Measurements from ENCODE around the gene LCN12. TPM values are rescaled to one million over a fixed set of nuclear protein-coding genes. Genes with fewer than 3 reads are reported as not detected.

Gene LCN12
- total and polyA plus RNA-seq, 12 donors: 0.74 to 17.9 (median 6.8) TPM

DNA sequence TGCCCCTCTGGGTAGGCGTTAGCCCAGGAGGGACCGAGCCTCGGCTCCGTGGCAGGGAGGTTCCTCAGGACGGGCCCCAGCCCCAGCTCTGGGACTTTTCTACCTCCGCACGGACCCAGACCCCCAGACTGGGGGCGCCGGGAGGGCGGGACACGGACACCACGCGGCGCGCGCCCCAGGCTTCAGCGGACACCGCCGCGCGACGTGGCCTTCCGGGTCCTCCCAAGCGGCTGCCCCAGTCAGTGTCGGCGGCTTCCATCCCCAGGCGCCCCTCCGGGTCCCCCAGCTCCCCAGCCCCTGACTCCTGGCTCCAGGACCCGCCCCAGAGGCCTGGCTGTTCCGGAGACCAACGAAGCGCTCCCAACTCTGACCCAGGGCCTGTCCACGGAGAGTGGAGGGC lies 33.8 kb downstream of the LCN12 start:
- H3K36me3 ChIP-seq: no peaks in the 10 kb centered on the region
- ATAC-seq (no peak), DNase-seq (peak in 1 of 2 donors; percentile 15)
- no peak overlapping the region for H3K27ac ChIP-seq
- peak overlapping the region in 2 of 10 donors; percentile 14 to 15 for H3K4me3 ChIP-seq
- TF ChIP-seq, protein P1, sequence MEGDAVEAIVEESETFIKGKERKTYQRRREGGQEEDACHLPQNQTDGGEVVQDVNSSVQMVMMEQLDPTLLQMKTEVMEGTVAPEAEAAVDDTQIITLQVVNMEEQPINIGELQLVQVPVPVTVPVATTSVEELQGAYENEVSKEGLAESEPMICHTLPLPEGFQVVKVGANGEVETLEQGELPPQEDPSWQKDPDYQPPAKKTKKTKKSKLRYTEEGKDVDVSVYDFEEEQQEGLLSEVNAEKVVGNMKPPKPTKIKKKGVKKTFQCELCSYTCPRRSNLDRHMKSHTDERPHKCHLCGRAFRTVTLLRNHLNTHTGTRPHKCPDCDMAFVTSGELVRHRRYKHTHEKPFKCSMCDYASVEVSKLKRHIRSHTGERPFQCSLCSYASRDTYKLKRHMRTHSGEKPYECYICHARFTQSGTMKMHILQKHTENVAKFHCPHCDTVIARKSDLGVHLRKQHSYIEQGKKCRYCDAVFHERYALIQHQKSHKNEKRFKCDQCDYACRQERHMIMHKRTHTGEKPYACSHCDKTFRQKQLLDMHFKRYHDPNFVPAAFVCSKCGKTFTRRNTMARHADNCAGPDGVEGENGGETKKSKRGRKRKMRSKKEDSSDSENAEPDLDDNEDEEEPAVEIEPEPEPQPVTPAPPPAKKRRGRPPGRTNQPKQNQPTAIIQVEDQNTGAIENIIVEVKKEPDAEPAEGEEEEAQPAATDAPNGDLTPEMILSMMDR (IDR thresholded peaks at IDR 0.05): no peak
- intact Hi-C loops (cut with DNase I): no loop called here
- 18 to 25% methylated on average over 31 to 33 of the region's 33 CpGs for WGBS, 2 donors
- H3K27me3 ChIP-seq: peaks cover 0 to 38% (median 15%) of the 10 kb centered on the region in 7 donors
- H3K4me1 ChIP-seq: peaks cover 5 to 45% (median 27%) of the 10 kb centered on the region in 9 donors
- peaks cover 0 to 5% (median 0%) of the 10 kb centered on the region in 11 donors for H3K9me3 ChIP-seq

- Histone ChIP-seq H3K27ac (no peak overlapping the region), H3K9me3 (peaks cover 0 to 8% (median 0%) of the 10 kb centered on the region in 11 donors), H3K4me1 (peaks cover 0 to 41% (median 28%) of the 10 kb centered on the region in 9 donors), H3K4me3 (no peak overlapping the region), H3K36me3 (peaks cover 0 to 8% (median 0%) of the 10 kb centered on the region in 9 donors), H3K27me3 (peaks cover 0 to 30% (median 15%) of the 10 kb centered on the region in 7 donors)
- intact Hi-C loops (cut with DNase I): no loop called here
- TF ChIP-seq, protein P1 (IDR thresholded peaks at IDR 0.05): no peak
- DNase-seq (no peak), ATAC-seq (no peak)
- WGBS, 2 donors: 95 to 96% methylated on average over 4 of the region's 4 CpGs
These were observed 36.8 kb downstream of the LCN12 start for GRCh38 chr9:136988872-136989271.

DNA sequence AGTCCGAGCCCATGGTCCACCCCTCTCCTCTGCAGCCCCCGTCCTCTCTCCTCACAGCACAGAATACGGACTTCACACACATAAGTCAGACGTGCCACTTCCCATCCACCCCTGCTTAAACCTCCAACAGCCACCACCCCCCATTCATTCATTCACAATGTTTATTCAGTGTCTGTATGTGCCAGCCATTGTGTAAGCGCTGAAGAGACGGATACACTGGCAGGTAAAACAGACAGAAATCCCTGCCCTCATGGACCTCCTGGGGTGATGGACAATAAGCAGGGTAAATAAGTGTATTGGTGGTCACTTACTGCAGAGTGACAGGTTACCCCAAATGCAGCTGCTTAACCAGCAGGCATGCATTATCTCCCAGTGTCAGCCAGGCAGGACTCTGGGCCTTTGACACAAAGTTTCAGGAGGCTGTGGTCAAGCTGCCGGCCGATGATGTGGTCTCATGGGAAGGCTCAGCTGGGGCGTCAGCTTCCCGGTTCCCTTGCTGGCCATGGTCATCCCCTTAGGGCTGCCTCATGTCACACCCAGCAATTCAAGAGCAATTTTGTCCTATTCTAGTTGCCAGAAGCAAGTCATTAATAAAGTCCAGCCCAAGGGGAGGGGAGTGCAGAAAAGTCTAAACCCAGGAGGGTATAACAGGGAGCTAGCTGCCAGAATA lies 38.3 kb downstream of the LCN12 start:
- DNase-seq (no peak), ATAC-seq (no peak)
- 79 to 85% methylated on average over 10 of the region's 10 CpGs for WGBS, 2 donors
- Histone ChIP-seq H3K27ac (peak overlapping the region in 1 of 10 donors; percentile 91), H3K36me3 (peaks cover 0 to 13% (median 0%) of the 10 kb centered on the region in 9 donors), H3K4me3 (no peak overlapping the region), H3K9me3 (peaks cover 0 to 8% (median 0%) of the 10 kb centered on the region in 11 donors), H3K4me1 (peaks cover under 1 to 43% (median 35%) of the 10 kb centered on the region in 9 donors), H3K27me3 (peaks cover 0 to 31% (median 18%) of the 10 kb centered on the region in 7 donors)
- TF ChIP-seq, protein P1 (IDR thresholded peaks at IDR 0.05): no peak
- intact Hi-C loops (cut with DNase I): loop anchor here in 4 of 10 donors (5.0 kb wide), 1 partner anchor 43 kb away; the partner anchor contains the start of gene C8G (in 4 of the 4)

- DNase-seq (peak; percentile 92 to 95), ATAC-seq (peak; percentile 92 to 96 (median 94))
- Histone ChIP-seq H3K27ac (peak within 1 kb of the TSS in 9 of 10 donors; percentile 80 to 94 (median 90)), H3K27me3 (peaks cover 0 to 36% (median 17%) of the 10 kb centered on the region in 7 donors), H3K4me3 (peak within 1 kb of the TSS; percentile 67 to 98 (median 90)), H3K4me1 (peaks cover 8 to 55% (median 42%) of the 10 kb centered on the region in 9 donors), H3K9me3 (peaks cover 0 to 8% (median 0%) of the 10 kb centered on the region in 11 donors), H3K36me3 (peaks cover 0 to 13% (median 0%) of the 10 kb centered on the region in 9 donors)
- intact Hi-C loops (cut with DNase I): loop anchor here in 4 of 10 donors (5.0 kb wide), 1 partner anchor 45 kb away; the partner anchor contains the start of gene C8G (in 4 of the 4)
- 1 to 2% methylated on average over 84 to 92 of the region's 92 CpGs for WGBS, 2 donors
- TF ChIP-seq, protein P1 (IDR thresholded peaks at IDR 0.05): no peak
These were observed 40.1 kb downstream of the LCN12 start, which contains the start of gene PAXX for GRCh38 chr9:136991993-136992818. TSS of gene PAXX (plus strand) at chr9:136992422. CDS start at chr9:136992444, 22 bp downstream.

All from heart right ventricle (tissue), 16 donors.